GM19467 (cell line): ENCODE data around the gene STEAP1B.
A peak's percentile ranks its signal among the peaks of the same experiment; 100 is the strongest.
"Not testable (repeated sequence)": the region's sequence is repeated elsewhere in the genome, so short reads cannot be mapped to it uniquely, and the experiment has no call there.

Experiments
- ATAC-seq: cut with Tn5 transposase; IDR thresholded peaks from one replicate; pipeline ENCODE4 v1.9.1; 2021; ENCODE audit warnings: mild to moderate bottlenecking, moderate library complexity; ENCODE audit not compliant: unreplicated experiment

The STEAP1B gene

GRCh38 chr7:22499888-22500689, at the start of gene STEAP1B:
TSS of gene STEAP1B (minus strand) at chr7:22500188. CDS start at chr7:22494855, 5,333 bp downstream.
- ATAC-seq, result peak; percentile 96

- no peak for ATAC-seq
These were observed 49.1 kb upstream of the STEAP1B start for GRCh38 chr7:22549051-22549450.

- no peak for ATAC-seq
These were observed 48.3 kb upstream of the STEAP1B start for GRCh38 chr7:22548313-22548712.

GRCh38 chr7:22546769-22547168, 46.8 kb upstream of the STEAP1B start:
- ATAC-seq, result no peak

- no peak for ATAC-seq
These were observed 45.5 kb upstream of the STEAP1B start for GRCh38 chr7:22545529-22545928.

- ATAC-seq, result no peak
These were observed 44.3 kb upstream of the STEAP1B start for GRCh38 chr7:22544245-22544644.

- no peak for ATAC-seq
These were observed 43.2 kb upstream of the STEAP1B start for GRCh38 chr7:22543169-22543568.

- no peak for ATAC-seq
These were observed 42.7 kb upstream of the STEAP1B start for GRCh38 chr7:22542669-22543068.

- ATAC-seq, result no peak
These were observed 42.3 kb upstream of the STEAP1B start for GRCh38 chr7:22542254-22542653.

GRCh38 chr7:22541789-22542188, 41.8 kb upstream of the STEAP1B start:
- no peak for ATAC-seq

GRCh38 chr7:22528537-22528936, 28.5 kb upstream of the STEAP1B start:
- ATAC-seq, result not testable (repeated sequence)

- ATAC-seq, result not testable (repeated sequence)
These were observed 24.5 kb upstream of the STEAP1B start for GRCh38 chr7:22524353-22524947.

GRCh38 chr7:22523478-22524352, 23.7 kb upstream of the STEAP1B start:
- ATAC-seq, result not testable (repeated sequence)

GRCh38 chr7:22519560-22519959, 19.6 kb upstream of the STEAP1B start:
- ATAC-seq, result not testable (repeated sequence)

GRCh38 chr7:22516950-22517349, 17.0 kb upstream of the STEAP1B start:
- ATAC-seq, result not testable (repeated sequence)

GRCh38 chr7:22514963-22515362, 15.0 kb upstream of the STEAP1B start:
- not testable (repeated sequence) for ATAC-seq

- ATAC-seq, result not testable (repeated sequence)
These were observed 7.3 kb upstream of the STEAP1B start for GRCh38 chr7:22507320-22507719.

- ATAC-seq, result not testable (repeated sequence)
These were observed 6.5 kb upstream of the STEAP1B start for GRCh38 chr7:22506316-22507020.

GRCh38 chr7:22504519-22504918, 4.5 kb upstream of the STEAP1B start:
- ATAC-seq, result not testable (repeated sequence)

- ATAC-seq, result not testable (repeated sequence)
These were observed 2.1 kb upstream of the STEAP1B start for GRCh38 chr7:22502104-22502503.

- not testable (repeated sequence) for ATAC-seq
These were observed 1.3 kb upstream of the STEAP1B start for GRCh38 chr7:22501336-22501735.
